SK-N-SH (cell line): ENCODE results near the gene TMPRSS11B. TPM values are rescaled to one million over a fixed set of nuclear protein-coding genes. Genes with fewer than 3 reads are reported as not detected.

ENCODE experiments used
- CTCF ChIA-PET: fragments of 300-600, 350-600 bp; formaldehyde crosslinking; extraction: SDS; loops from one replicate; lab custom pipeline; 2021; lab: Yijun Ruan, JAX
- POLR2A ChIA-PET: fragments of 350-600 bp; sonication (Branson Sonifier 250); formaldehyde crosslinking; extraction: SDS; loops from one replicate; lab custom pipeline; 2020; ENCODE audit warnings: antibody characterized with exemption, inconsistent platforms; lab: Yijun Ruan, JAX
- DNase-seq: peaks from one replicate; pipeline ENCODE4 v3.0.0; 2012
- H2AFZ ChIP-seq: fragments of 200-600 bp; sonication (generic); 2 replicates; pipeline ENCODE4 v1.8.1; 2016; ENCODE audit warnings: antibody characterized with exemption, mild to moderate bottlenecking, low read depth
- H3F3A ChIP-seq: fragments of 200-600 bp; sonication (generic); replicated peaks from 2 replicates; pipeline ENCODE3; 2016; ENCODE audit warnings: antibody characterized with exemption, mild to moderate bottlenecking; ENCODE audit not compliant: insufficient read depth
- H3K27ac ChIP-seq, 2 experiments: fragments of 200-500 bp in 1 of 2; fragments of 200-600 bp in 1 of 2; sonication (Bioruptor generic) in 1 of 2; sonication (generic), shearing (Covaris generic) in 1 of 2; 2 replicates each; pipeline versions ENCODE4 v1.5.1 to v1.6.1; 2014 to 2016; ENCODE audit warnings: low read depth in 2 of 2, inconsistent platforms in 1 of 2, low read length in 1 of 2, mild to moderate bottlenecking in 1 of 2, mixed read lengths in 1 of 2
- H3K27me3 ChIP-seq: fragments of 200-600 bp; sonication (generic), shearing (Covaris generic); 2 replicates; pipeline ENCODE4 v1.6.1; 2016; ENCODE audit warnings: mixed run types; ENCODE audit not compliant: insufficient read depth
- H3K36me3 ChIP-seq, 2 experiments: fragments of 200-500 bp in 1 of 2; fragments of 200-600 bp in 1 of 2; sonication (Bioruptor generic) in 1 of 2; sonication (generic) in 1 of 2; replicated peaks in 1 of 2; 2 replicates each; pipeline versions ENCODE3 to v1.5.1; 2014 to 2016; ENCODE audit warnings: low read length in 1 of 2, mild to moderate bottlenecking in 1 of 2; ENCODE audit not compliant: insufficient read depth in 2 of 2, control insufficient read depth in 1 of 2
- H3K4me1 ChIP-seq, 2 experiments: fragments of 200-500 bp in 1 of 2; fragments of 200-600 bp in 1 of 2; sonication (Bioruptor generic) in 1 of 2; sonication (generic), shearing (Covaris generic) in 1 of 2; 2 replicates each; pipeline versions ENCODE4 v1.5.1 to v1.6.1; 2014 to 2016; ENCODE audit warnings: low read depth in 1 of 2, low read length in 1 of 2, mixed run types in 1 of 2; ENCODE audit not compliant: insufficient read depth in 2 of 2, control insufficient read depth in 1 of 2
- H3K4me2 ChIP-seq: fragments of 200-600 bp; sonication (generic), shearing (Covaris generic); 2 replicates; pipeline ENCODE4 v1.6.1; 2017; ENCODE audit warnings: mixed run types
- H3K4me3 ChIP-seq, 2 experiments: fragments of 200-500 bp in 1 of 2; fragments of 200-600 bp in 1 of 2; sonication (Bioruptor generic) in 1 of 2; sonication (generic), shearing (Covaris generic) in 1 of 2; 2 replicates each; pipeline versions ENCODE4 v1.5.1 to v1.8.1; 2014 to 2016; ENCODE audit warnings: low read depth in 2 of 2, inconsistent platforms in 1 of 2, low read length in 1 of 2, mild to moderate bottlenecking in 1 of 2, mixed read lengths in 1 of 2, moderate library complexity in 1 of 2
- H3K79me2 ChIP-seq: fragments of 200-600 bp; sonication (generic); 2 replicates; pipeline ENCODE4 v1.8.1; 2017; ENCODE audit warnings: mild to moderate bottlenecking; ENCODE audit not compliant: insufficient read depth
- H3K9ac ChIP-seq: fragments of 200-600 bp; sonication (generic); 2 replicates; pipeline ENCODE4 v1.6.1; 2017; ENCODE audit warnings: mixed run types
- H3K9me2 ChIP-seq: fragments of 200-600 bp; sonication (generic); 2 replicates; pipeline ENCODE4 v1.6.1; 2017; ENCODE audit warnings: mixed run types
- H3K9me3 ChIP-seq: fragments of 200-600 bp; sonication (generic); 2 replicates; pipeline ENCODE4 v1.6.1; 2017; ENCODE audit warnings: mixed run types, mild to moderate bottlenecking, moderate library complexity
- H4K20me1 ChIP-seq: fragments of 200-600 bp; sonication (generic); 2 replicates; pipeline ENCODE4 v1.6.1; 2017; ENCODE audit warnings: mild to moderate bottlenecking, mixed run types; ENCODE audit not compliant: insufficient read depth
- CHD2 ChIP-seq: fragments of 150-350 bp; IDR thresholded peaks from 2 replicates; pipeline ENCODE4 v1.6.1; 2018; ENCODE audit warnings: low read length; ENCODE audit not compliant: partially characterized antibody
- EP300 ChIP-seq, 2 experiments: IDR thresholded peaks; 2 replicates each; pipeline versions ENCODE4 v1.4.0 to v1.6.1; 2012; ENCODE audit warnings: borderline replicate concordance in 1 of 2, low read depth in 1 of 2, low read length in 1 of 2
- FOSL2 ChIP-seq: IDR thresholded peaks from 2 replicates; pipeline ENCODE4 v1.4.0; 2012; ENCODE audit warnings: low read depth, mild to moderate bottlenecking, moderate library complexity, borderline replicate concordance
- FOXJ3 ChIP-seq: sonication (generic); formaldehyde crosslinking; IDR thresholded peaks from 2 replicates; pipeline ENCODE4 v1.5.1; 2020; ENCODE audit warnings: mild to moderate bottlenecking, missing genetic modification reagents
- FOXM1 ChIP-seq: IDR thresholded peaks from 2 replicates; pipeline ENCODE4 v1.4.0; 2012; ENCODE audit warnings: low read depth, mild to moderate bottlenecking
- MEF2A ChIP-seq: IDR thresholded peaks from 2 replicates; pipeline ENCODE4 v1.4.0; 2012; ENCODE audit warnings: low read depth, borderline replicate concordance
- POLR2AphosphoS5 ChIP-seq: IDR thresholded peaks from 2 replicates; pipeline ENCODE4 v1.6.1; 2012; ENCODE audit warnings: low read depth, low read length
- RCOR1 ChIP-seq: fragments of 150-350 bp; IDR thresholded peaks from 2 replicates; pipeline ENCODE4 v1.6.1; 2017; ENCODE audit warnings: antibody characterized with exemption, low read length
- SIN3A ChIP-seq: IDR thresholded peaks from 2 replicates; pipeline ENCODE4 v1.6.1; 2012; ENCODE audit warnings: low read depth, mild to moderate bottlenecking, low read length, moderate library complexity, borderline replicate concordance
- WGBS: methylation state at CpG from one replicate; pipeline ENCODE4 v1.1.6; 2017; ENCODE audit warnings: low lambda C conversion rate; 5-methylcytosine and 5-hydroxymethylcytosine counted together
- polyA plus RNA-seq, 3 experiments: library from polyadenylated mRNA; depleted of rRNA; stranded (reverse); fragments of >200 nt; gene quantifications; 2 replicates each; pipeline ENCODE4 v1.2.3, GENCODE V29; 2012
- TF ChIP-seq, protein P1 (sequence below): IDR thresholded peaks from 2 replicates; pipeline ENCODE4 v1.4.0; 2012; ENCODE audit warnings: low read depth, borderline replicate concordance
- TF ChIP-seq, protein P2 (sequence below): IDR thresholded peaks from 2 replicates; pipeline ENCODE4 v1.4.0; 2012; ENCODE audit warnings: low read depth
- TF ChIP-seq, protein P3 (sequence below): fragments of 150-350 bp; IDR thresholded peaks from 2 replicates; pipeline ENCODE4 v1.6.1; 2016; ENCODE audit warnings: mild to moderate bottlenecking, low read depth, low read length

Gene TMPRSS11B
- polyA plus RNA-seq, 1 of the 3 experiments (the other 2 are of a cell fraction): not detected

DNA sequence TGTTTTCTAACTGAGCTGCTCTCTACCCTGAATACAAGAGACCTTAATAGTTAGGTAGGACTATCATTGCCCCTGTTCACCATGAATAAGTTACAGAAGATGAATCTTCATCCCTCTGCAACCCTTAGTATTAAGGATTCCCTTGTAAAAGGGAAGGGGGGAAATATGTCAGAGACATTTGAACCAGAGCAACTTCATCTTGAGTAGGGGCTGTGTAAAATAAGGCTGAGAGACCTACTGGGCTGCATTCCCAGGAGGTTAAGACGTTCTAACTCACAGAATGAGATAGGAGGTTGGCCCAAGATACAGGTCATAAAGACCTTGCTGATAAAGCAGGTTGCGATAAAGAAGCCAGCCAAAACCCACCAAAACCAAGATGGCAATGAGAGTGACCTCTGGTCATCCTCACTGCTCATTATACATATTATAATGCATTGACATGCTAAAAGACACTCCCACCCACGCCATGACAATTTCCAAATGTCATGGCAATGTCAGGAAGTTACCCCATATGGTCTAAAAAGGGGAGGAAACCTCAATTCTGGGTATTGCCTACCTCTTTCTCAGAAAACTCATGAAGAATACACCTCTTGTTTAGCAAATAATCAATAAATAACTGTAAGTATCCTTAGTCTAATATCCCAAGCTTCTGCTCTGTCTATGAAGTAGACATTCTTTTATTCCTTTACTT lies 19.5 kb upstream of the TMPRSS11B start:
- Histone ChIP-seq H3K9me2 (no peaks in the 10 kb centered on the region), H3K4me1 (no peaks in the 10 kb centered on the region), H3K4me3 (no peak overlapping the region), H3K4me2 (no peak overlapping the region)
- no peak for TF ChIP-seq EP300 (IDR thresholded peaks at IDR 0.05; ENCODE audit: borderline replicate concordance in 1 of 2, low read depth in 1 of 2, low read length in 1 of 2)
- TF ChIP-seq, protein P1, sequence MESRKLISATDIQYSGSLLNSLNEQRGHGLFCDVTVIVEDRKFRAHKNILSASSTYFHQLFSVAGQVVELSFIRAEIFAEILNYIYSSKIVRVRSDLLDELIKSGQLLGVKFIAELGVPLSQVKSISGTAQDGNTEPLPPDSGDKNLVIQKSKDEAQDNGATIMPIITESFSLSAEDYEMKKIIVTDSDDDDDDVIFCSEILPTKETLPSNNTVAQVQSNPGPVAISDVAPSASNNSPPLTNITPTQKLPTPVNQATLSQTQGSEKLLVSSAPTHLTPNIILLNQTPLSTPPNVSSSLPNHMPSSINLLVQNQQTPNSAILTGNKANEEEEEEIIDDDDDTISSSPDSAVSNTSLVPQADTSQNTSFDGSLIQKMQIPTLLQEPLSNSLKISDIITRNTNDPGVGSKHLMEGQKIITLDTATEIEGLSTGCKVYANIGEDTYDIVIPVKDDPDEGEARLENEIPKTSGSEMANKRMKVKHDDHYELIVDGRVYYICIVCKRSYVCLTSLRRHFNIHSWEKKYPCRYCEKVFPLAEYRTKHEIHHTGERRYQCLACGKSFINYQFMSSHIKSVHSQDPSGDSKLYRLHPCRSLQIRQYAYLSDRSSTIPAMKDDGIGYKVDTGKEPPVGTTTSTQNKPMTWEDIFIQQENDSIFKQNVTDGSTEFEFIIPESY: no peak
- no peak for TF ChIP-seq POLR2AphosphoS5
- no peak for TF ChIP-seq MEF2A
- TF ChIP-seq, protein P2, sequence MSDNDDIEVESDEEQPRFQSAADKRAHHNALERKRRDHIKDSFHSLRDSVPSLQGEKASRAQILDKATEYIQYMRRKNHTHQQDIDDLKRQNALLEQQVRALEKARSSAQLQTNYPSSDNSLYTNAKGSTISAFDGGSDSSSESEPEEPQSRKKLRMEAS: no peak
- no peak for TF ChIP-seq FOXM1
- TF ChIP-seq RCOR1: no peak
- no peak for TF ChIP-seq FOXJ3 (CRISPR knock-in tag)
- TF ChIP-seq, all 33 proteins: peak for 0
- Histone ChIP-seq H3F3A (no peaks in the 10 kb centered on the region), H3K79me2 (no peaks in the 10 kb centered on the region), H3K27ac (no peak overlapping the region), H2AFZ (no peak overlapping the region), H3K27me3 (no peaks in the 10 kb centered on the region; the same call in 1 of the 2 replicates), H3K9me3 (no peaks in the 10 kb centered on the region), H4K20me1 (no peaks in the 10 kb centered on the region), H3K9ac (no peak overlapping the region), H3K36me3 (no peaks in the 10 kb centered on the region)
- DNase-seq: no peak
- ChIA-PET CTCF (no interaction called here), POLR2A (no interaction called here)
- 4% methylated on average over 3 of the region's 3 CpGs for WGBS

GRCh38 chr4:68259191-68259590 lies 13.7 kb upstream of the TMPRSS11B start:
- Histone ChIP-seq H3K4me1 (no peaks in the 10 kb centered on the region), H3K27ac (no peak overlapping the region), H3K9me3 (no peaks in the 10 kb centered on the region), H3K36me3 (no peaks in the 10 kb centered on the region), H3K9ac (no peak overlapping the region), H2AFZ (no peak overlapping the region), H3K4me2 (no peak overlapping the region), H3K9me2 (no peaks in the 10 kb centered on the region), H3K79me2 (no peaks in the 10 kb centered on the region), H3F3A (no peaks in the 10 kb centered on the region), H3K27me3 (no peaks in the 10 kb centered on the region; the same call in 1 of the 2 replicates), H4K20me1 (no peaks in the 10 kb centered on the region), H3K4me3 (no peak overlapping the region)
- 10% methylated on average over 1 of the region's 1 CpG for WGBS
- DNase-seq: no peak
- ChIA-PET POLR2A (no interaction called here), CTCF (interaction anchor here (3.3 kb wide), 1 partner anchor 117 kb away, joined by 15 read pairs; no protein-coding TSS in a partner anchor)
- TF ChIP-seq CHD2 (no peak), FOXJ3 (CRISPR knock-in tag) (no peak), SIN3A (no peak), FOSL2 (no peak), RCOR1 (no peak)
- TF ChIP-seq, protein P1: no peak
- TF ChIP-seq, protein P3, sequence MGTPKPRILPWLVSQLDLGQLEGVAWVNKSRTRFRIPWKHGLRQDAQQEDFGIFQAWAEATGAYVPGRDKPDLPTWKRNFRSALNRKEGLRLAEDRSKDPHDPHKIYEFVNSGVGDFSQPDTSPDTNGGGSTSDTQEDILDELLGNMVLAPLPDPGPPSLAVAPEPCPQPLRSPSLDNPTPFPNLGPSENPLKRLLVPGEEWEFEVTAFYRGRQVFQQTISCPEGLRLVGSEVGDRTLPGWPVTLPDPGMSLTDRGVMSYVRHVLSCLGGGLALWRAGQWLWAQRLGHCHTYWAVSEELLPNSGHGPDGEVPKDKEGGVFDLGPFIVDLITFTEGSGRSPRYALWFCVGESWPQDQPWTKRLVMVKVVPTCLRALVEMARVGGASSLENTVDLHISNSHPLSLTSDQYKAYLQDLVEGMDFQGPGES: no peak
- TF ChIP-seq, protein P2: no peak
